ENCODE data around the gene ESYT2.

ESYT2 gene

GRCh38 chr7:158742065-158742821 is 87.1 kb downstream of the ESYT2 start:
- TF ChIP-seq, protein P1, sequence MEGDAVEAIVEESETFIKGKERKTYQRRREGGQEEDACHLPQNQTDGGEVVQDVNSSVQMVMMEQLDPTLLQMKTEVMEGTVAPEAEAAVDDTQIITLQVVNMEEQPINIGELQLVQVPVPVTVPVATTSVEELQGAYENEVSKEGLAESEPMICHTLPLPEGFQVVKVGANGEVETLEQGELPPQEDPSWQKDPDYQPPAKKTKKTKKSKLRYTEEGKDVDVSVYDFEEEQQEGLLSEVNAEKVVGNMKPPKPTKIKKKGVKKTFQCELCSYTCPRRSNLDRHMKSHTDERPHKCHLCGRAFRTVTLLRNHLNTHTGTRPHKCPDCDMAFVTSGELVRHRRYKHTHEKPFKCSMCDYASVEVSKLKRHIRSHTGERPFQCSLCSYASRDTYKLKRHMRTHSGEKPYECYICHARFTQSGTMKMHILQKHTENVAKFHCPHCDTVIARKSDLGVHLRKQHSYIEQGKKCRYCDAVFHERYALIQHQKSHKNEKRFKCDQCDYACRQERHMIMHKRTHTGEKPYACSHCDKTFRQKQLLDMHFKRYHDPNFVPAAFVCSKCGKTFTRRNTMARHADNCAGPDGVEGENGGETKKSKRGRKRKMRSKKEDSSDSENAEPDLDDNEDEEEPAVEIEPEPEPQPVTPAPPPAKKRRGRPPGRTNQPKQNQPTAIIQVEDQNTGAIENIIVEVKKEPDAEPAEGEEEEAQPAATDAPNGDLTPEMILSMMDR (IDR thresholded peaks at IDR 0.05; ENCODE audit: insufficient read depth, missing control alignments): no peak
- FAIRE-seq (no peak), DNase-seq (ENCODE audit: insufficient read length, low spot score) (no peak)

- DNase-seq (ENCODE audit: insufficient read length, low spot score): no peak
- FAIRE-seq: no peak
- TF ChIP-seq, protein P1 (IDR thresholded peaks at IDR 0.05; ENCODE audit: insufficient read depth, missing control alignments): no peak
These were observed 88.0 kb downstream of the ESYT2 start for GRCh38 chr7:158741294-158741666.

DNA sequence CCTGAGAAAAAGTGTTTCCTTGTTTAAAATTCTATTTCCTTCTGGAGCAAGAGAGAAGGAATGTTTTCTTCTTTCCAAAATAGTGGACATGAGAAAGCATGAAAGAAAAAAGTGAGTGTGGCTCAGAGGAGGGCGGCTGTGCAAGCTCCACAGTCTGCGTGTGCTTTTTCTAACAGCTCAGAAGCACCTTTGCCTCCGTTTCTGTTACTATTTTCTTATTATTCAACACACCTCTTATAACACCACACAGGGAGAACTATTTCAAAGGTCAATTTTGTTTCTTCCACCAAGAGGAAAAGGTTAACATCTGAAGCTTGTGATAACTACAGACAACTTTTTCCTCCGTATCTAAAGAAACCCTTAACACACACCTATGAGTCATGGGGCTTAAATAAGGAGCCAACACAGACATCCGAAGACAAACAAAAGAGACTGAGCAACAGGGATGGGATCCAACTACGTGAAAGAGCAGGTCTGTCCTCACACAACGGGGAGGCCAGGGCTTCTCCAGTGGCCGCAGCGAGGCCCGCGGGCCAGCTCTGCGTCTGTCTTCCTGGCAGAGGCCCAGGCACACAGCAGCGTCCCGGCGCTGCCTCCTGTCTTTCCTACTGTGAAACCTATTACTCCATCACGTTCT is 88.5 kb downstream of the ESYT2 start:
- TF ChIP-seq, protein P1 (IDR thresholded peaks at IDR 0.05; ENCODE audit: insufficient read depth, missing control alignments): no peak
- DNase-seq (ENCODE audit: insufficient read length, low spot score) (no peak), FAIRE-seq (no peak)

DNA sequence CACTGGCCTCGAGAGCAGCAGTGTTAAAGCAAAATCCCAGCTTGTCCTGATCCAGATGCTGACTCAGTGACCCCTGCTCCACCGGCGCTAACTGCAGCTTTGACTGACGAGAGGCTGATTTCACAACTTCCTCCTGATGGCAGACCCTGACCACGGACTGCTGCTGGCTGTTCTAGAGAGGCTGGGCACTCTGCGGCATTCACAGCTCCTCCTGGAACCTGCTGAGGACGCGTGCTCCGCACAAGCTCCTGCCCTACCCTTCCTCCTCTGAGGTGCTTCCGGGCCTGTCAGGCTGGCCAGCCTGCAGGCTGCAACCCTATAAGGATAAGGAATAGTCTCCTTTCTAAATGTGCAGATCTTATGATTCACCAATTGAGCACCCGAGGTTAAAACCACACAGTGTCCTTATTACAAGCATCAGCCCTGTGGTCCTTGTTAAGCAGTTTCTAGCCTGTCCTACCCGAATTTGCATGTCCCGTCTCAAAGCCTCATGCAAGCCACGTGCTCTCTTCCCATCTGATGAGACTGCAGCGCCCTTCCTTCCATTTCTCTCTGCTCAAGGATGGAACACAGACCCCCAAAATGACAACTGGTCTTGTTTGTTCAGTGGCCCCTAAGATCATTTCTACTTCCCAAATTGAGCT is 89.2 kb downstream of the ESYT2 start:
- TF ChIP-seq, protein P1 (IDR thresholded peaks at IDR 0.05; ENCODE audit: insufficient read depth, missing control alignments): no peak
- DNase-seq (ENCODE audit: insufficient read length, low spot score) (no peak), FAIRE-seq (no peak)

DNA sequence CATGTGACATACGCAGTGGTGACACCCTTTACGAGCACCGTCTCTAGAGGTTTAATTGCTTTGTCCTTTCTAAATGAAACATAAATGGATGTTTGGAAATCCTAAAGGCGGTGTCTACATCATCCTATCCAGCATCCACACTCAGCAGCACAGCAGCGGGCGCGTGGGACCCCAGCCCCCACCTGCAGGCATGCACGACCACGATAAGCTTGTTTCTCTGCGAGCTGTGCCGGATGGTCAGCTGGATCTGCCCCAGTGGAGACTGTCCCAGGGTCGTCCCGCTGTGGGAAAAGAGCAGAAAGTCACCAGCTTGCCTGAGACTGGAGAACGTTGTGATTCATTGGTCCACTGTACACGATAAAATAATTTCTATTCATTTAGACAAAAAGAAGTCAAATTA is 90.5 kb downstream of the ESYT2 start:
- no peak for FAIRE-seq
- TF ChIP-seq, protein P1 (IDR thresholded peaks at IDR 0.05; ENCODE audit: insufficient read depth, missing control alignments): no peak

GRCh38 chr7:158737064-158737695 is 92.1 kb downstream of the ESYT2 start:
- TF ChIP-seq, protein P1 (IDR thresholded peaks at IDR 0.05; ENCODE audit: insufficient read depth, missing control alignments): no peak

More for the DNA sequence above, 90.5 kb downstream of the ESYT2 start:
- DNase-seq (ENCODE audit: insufficient read length, low spot score): no peak

More at GRCh38 chr7:158737064-158737695, 92.1 kb downstream of the ESYT2 start:
- DNase-seq (ENCODE audit: insufficient read length, low spot score) (no peak), FAIRE-seq (no peak)
